HepG2 (cell line): Measurements from ENCODE around the gene COA4.

Experiments used
- HDAC6 ChIP-seq: fragments of 200-600 bp; sonication (generic); IDR thresholded peaks from 2 replicates; pipeline ENCODE4 v1.7.0; 2017; ENCODE audit warnings: mild to moderate bottlenecking, antibody characterized with exemption, low read length, low read depth
- POLR2A ChIP-seq, 2 experiments: IDR thresholded peaks; 2 replicates each; pipeline ENCODE4 v1.6.1; 2011; ENCODE audit warnings: low read depth in 2 of 2, low read length in 2 of 2, mild to moderate bottlenecking in 1 of 2, moderate library complexity in 1 of 2; ENCODE audit not compliant: insufficient read depth in 1 of 2
- RAD21 ChIP-seq: fragments of 450-650 bp; formaldehyde crosslinking; IDR thresholded peaks from 2 replicates; pipeline ENCODE4 v1.5.0; 2020; ENCODE audit warnings: mild to moderate bottlenecking
- SMAD1 ChIP-seq: sonication (generic); formaldehyde crosslinking; IDR thresholded peaks from 2 replicates; pipeline ENCODE4 v1.4.0; 2020; ENCODE audit warnings: missing genetic modification reagents, low read depth, mild to moderate bottlenecking, borderline replicate concordance
- SMARCC2 ChIP-seq: fragments of 450-650 bp; IDR thresholded peaks from 2 replicates; pipeline ENCODE4 v1.6.1; 2017; ENCODE audit warnings: antibody characterized with exemption, mild to moderate bottlenecking
- ZKSCAN5 ChIP-seq: sonication (generic); formaldehyde crosslinking; IDR thresholded peaks from 2 replicates; pipeline ENCODE4 v1.5.1; 2020; ENCODE audit warnings: mild to moderate bottlenecking, missing genetic modification reagents
- ZNF780A ChIP-seq: sonication (generic); formaldehyde crosslinking; IDR thresholded peaks from 2 replicates; pipeline ENCODE4 v1.8.0; 2022; ENCODE audit warnings: mild to moderate bottlenecking, missing genetic modification reagents, moderate library complexity
- TF ChIP-seq, protein P1 (sequence below): sonication (generic); formaldehyde crosslinking; IDR thresholded peaks from 2 replicates; pipeline ENCODE4 v1.5.0; 2020; ENCODE audit warnings: mild to moderate bottlenecking, missing genetic modification reagents, moderate library complexity

DNA sequence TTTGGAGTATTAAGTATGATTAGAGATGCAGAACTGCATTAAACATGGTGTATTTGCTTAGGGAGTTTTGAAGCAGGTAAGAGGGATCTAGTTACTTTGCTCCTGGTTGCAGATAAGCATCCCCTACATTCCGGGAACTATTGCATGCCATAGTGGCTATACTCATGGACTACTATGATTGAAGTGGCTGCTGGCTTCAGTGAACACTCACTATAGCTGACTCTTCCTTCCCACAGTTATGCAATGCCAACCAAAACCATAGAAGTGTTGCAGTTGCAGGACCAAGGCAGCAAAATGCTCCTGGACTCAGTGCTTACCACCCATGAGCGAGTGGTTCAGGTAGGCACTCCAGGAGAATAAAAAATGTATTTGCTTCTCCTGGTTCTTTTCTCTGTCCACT is 17.0 kb downstream of the COA4 start:
- TF ChIP-seq HDAC6 (no peak), RAD21 (CRISPR knock-in tag) (no peak), ZNF780A (CRISPR knock-in tag) (no peak), SMARCC2 (no peak), POLR2A (IDR thresholded peaks at IDR 0.05; ENCODE audit: insufficient read depth in 1 of 2, low read depth in 2 of 2, low read length in 2 of 2) (no peak), SMAD1 (CRISPR knock-in tag) (no peak), ZKSCAN5 (CRISPR knock-in tag) (no peak)
- TF ChIP-seq, protein P1, sequence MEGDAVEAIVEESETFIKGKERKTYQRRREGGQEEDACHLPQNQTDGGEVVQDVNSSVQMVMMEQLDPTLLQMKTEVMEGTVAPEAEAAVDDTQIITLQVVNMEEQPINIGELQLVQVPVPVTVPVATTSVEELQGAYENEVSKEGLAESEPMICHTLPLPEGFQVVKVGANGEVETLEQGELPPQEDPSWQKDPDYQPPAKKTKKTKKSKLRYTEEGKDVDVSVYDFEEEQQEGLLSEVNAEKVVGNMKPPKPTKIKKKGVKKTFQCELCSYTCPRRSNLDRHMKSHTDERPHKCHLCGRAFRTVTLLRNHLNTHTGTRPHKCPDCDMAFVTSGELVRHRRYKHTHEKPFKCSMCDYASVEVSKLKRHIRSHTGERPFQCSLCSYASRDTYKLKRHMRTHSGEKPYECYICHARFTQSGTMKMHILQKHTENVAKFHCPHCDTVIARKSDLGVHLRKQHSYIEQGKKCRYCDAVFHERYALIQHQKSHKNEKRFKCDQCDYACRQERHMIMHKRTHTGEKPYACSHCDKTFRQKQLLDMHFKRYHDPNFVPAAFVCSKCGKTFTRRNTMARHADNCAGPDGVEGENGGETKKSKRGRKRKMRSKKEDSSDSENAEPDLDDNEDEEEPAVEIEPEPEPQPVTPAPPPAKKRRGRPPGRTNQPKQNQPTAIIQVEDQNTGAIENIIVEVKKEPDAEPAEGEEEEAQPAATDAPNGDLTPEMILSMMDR (CRISPR knock-in tag) = no peak
